ENCODE results near the gene DPH7.
A peak's percentile ranks its signal among the peaks of the same experiment; 100 is the strongest.

- TF ChIP-seq POLR2A (IDR thresholded peaks at IDR 0.05) (peak in 1 of 2 donors; percentile 36), EP300 (IDR thresholded peaks at IDR 0.05) (peak in 1 of 2 donors; percentile 7), CTCF (IDR thresholded peaks at IDR 0.05) (no peak)
Observed at GRCh38 chr9:137605121-137606004, 26.6 kb upstream of the DPH7 start, which contains the start of gene ARRDC1.

All from tibial nerve (tissue), 4 donors.